ENCODE measurements around the gene PWWP2B. TPM values are rescaled to one million over a fixed set of nuclear protein-coding genes. Genes with fewer than 3 reads are reported as not detected.
A peak's percentile ranks its signal among the peaks of the same experiment; 100 is the strongest.

Gene PWWP2B
- total RNA-seq, 1 donor from 2014 or later, result 12.0 TPM

DNA sequence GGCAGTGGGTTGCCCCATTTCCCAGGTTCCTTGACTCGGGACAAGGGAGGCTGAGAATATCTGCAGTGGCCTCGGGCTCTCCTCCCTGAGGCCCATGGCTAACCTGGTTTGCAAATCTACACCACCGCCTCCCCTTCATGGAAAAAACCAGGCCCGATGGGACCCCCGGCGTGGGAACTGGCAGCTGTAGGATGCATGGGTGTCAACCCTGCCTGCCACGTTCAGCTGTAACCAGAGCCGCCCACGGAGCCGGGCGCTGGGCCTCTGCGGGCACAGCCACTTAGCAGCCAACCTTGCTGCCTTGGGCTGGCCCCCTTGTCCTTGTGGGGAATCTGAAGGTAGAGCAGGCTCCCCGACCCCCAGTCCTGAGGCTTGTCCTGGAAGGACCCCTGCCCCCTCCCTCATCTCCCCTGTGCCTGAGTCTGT, 1.6 kb downstream of the PWWP2B start:
- no peaks in the 10 kb centered on the region for H3K9me3 Mint-ChIP-seq (ENCODE audit: unreplicated experiment)
- Histone ChIP-seq H3K27ac (ENCODE audit: low read depth, low read length) (no peak overlapping the region), H3K9me3 (ENCODE audit: insufficient read depth, low read depth, low read length) (no peaks in the 10 kb centered on the region), H3K4me3 (ENCODE audit: insufficient read depth, low read depth, low read length) (no peak overlapping the region), H3K36me3 (ENCODE audit: insufficient read depth, low read length) (no peaks in the 10 kb centered on the region), H3K27me3 (ENCODE audit: insufficient read depth, low read length) (no peaks in the 10 kb centered on the region), H4K20me1 (ENCODE audit: insufficient read depth, low read length) (peaks cover 49% of the 10 kb centered on the region), H3K4me1 (ENCODE audit: insufficient read depth, low read length) (peaks cover 18% of the 10 kb centered on the region), H2AFZ (ENCODE audit: low read depth, low read length) (no peak overlapping the region), H3K4me2 (ENCODE audit: low read length) (peak overlapping the region; percentile 96), H3K79me2 (ENCODE audit: insufficient read depth, low read length) (peaks cover 11% of the 10 kb centered on the region), H3K9ac (ENCODE audit: low read length) (no peak overlapping the region)
- H3K36me3 Mint-ChIP-seq (ENCODE audit: low read depth, unreplicated experiment), result no peaks in the 10 kb centered on the region
- FAIRE-seq, result no peak
- H3K27me3 Mint-ChIP-seq (ENCODE audit: low read depth, unreplicated experiment), result peaks cover under 1% of the 10 kb centered on the region
- H3K4me3 Mint-ChIP-seq (ENCODE audit: unreplicated experiment), result no peak overlapping the region
- no peak for DNase-seq (ENCODE audit: low read depth)
- H3K4me1 Mint-ChIP-seq (ENCODE audit: low read depth, unreplicated experiment), result peaks cover under 1% of the 10 kb centered on the region
- no peak for TF ChIP-seq CTCF (IDR thresholded peaks at IDR 0.05; ENCODE audit: insufficient read depth, low read depth, low read length)
- no peak for TF ChIP-seq EZH2 (IDR thresholded peaks at IDR 0.05; ENCODE audit: insufficient read depth, low read length)
- no peak overlapping the region for H3K27ac Mint-ChIP-seq (ENCODE audit: unreplicated experiment)

GRCh38 chr10:132399117-132400035, 2.4 kb downstream of the PWWP2B start:
- no peak for DNase-seq (ENCODE audit: low read depth)
- Histone ChIP-seq H4K20me1 (ENCODE audit: insufficient read depth, low read length) (peaks cover 49% of the 10 kb centered on the region), H3K4me1 (ENCODE audit: insufficient read depth, low read length) (peaks cover 18% of the 10 kb centered on the region), H3K79me2 (ENCODE audit: insufficient read depth, low read length) (peaks cover 11% of the 10 kb centered on the region), H2AFZ (ENCODE audit: low read depth, low read length) (no peak overlapping the region), H3K27ac (ENCODE audit: low read depth, low read length) (no peak overlapping the region), H3K36me3 (ENCODE audit: insufficient read depth, low read length) (no peaks in the 10 kb centered on the region), H3K4me3 (ENCODE audit: insufficient read depth, low read depth, low read length) (no peak overlapping the region), H3K27me3 (ENCODE audit: insufficient read depth, low read length) (no peaks in the 10 kb centered on the region), H3K9me3 (ENCODE audit: insufficient read depth, low read depth, low read length) (no peaks in the 10 kb centered on the region), H3K9ac (ENCODE audit: low read length) (no peak overlapping the region), H3K4me2 (ENCODE audit: low read length) (no peak overlapping the region)
- no peaks in the 10 kb centered on the region for H3K27me3 Mint-ChIP-seq (ENCODE audit: low read depth, unreplicated experiment)
- no peaks in the 10 kb centered on the region for H3K4me1 Mint-ChIP-seq (ENCODE audit: low read depth, unreplicated experiment)
- TF ChIP-seq CTCF (IDR thresholded peaks at IDR 0.05; ENCODE audit: insufficient read depth, low read depth, low read length) (no peak), EZH2 (IDR thresholded peaks at IDR 0.05; ENCODE audit: insufficient read depth, low read length) (no peak)
- no peaks in the 10 kb centered on the region for H3K9me3 Mint-ChIP-seq (ENCODE audit: unreplicated experiment)
- H3K27ac Mint-ChIP-seq (ENCODE audit: unreplicated experiment), result no peak overlapping the region
- FAIRE-seq, result no peak
- no peak overlapping the region for H3K4me3 Mint-ChIP-seq (ENCODE audit: unreplicated experiment)
- H3K36me3 Mint-ChIP-seq (ENCODE audit: low read depth, unreplicated experiment), result no peaks in the 10 kb centered on the region

DNA sequence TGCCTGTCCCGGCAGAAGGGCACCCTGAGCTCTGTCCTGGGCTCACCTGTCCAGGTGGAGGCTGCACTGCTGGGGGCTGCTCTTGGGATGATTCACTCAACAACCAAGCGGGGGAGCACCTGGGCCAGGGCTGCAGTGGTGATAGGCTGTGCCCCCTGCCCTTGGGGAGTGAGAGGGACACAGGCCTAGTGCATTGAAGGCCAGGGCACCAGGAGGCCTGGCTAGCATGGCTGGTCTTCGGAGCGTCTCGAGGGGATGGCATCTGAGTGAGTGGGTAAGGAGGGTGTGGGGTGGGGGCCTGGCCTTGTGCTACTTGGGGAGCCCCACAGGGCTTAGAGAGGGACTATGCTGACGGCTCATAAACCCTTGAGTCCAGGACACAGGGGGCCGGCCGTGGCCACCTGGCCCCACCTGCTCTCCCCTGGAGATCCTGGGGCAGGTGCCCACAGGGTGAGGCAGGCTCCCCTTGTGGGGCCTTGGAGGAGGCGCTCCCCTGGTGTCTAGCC, 3.1 kb downstream of the PWWP2B start:
- H3K36me3 ChIP-seq (ENCODE audit: insufficient read depth, low read length), result no peaks in the 10 kb centered on the region
- FAIRE-seq, result no peak
- H3K9me3 ChIP-seq (ENCODE audit: insufficient read depth, low read depth, low read length), result no peaks in the 10 kb centered on the region
- TF ChIP-seq CTCF (IDR thresholded peaks at IDR 0.05; ENCODE audit: insufficient read depth, low read depth, low read length) (no peak), EZH2 (IDR thresholded peaks at IDR 0.05; ENCODE audit: insufficient read depth, low read length) (no peak)
- no peak overlapping the region for H2AFZ ChIP-seq (ENCODE audit: low read depth, low read length)
- no peaks in the 10 kb centered on the region for H3K27me3 Mint-ChIP-seq (ENCODE audit: low read depth, unreplicated experiment)
- H3K9ac ChIP-seq (ENCODE audit: low read length), result no peak overlapping the region
- no peak overlapping the region for H3K4me3 ChIP-seq (ENCODE audit: insufficient read depth, low read depth, low read length)
- H3K36me3 Mint-ChIP-seq (ENCODE audit: low read depth, unreplicated experiment), result no peaks in the 10 kb centered on the region
- no peak overlapping the region for H3K4me3 Mint-ChIP-seq (ENCODE audit: unreplicated experiment)
- H4K20me1 ChIP-seq (ENCODE audit: insufficient read depth, low read length), result peaks cover 49% of the 10 kb centered on the region
- H3K4me1 ChIP-seq (ENCODE audit: insufficient read depth, low read length), result peaks cover 18% of the 10 kb centered on the region
- no peak overlapping the region for H3K27ac ChIP-seq (ENCODE audit: low read depth, low read length)
- H3K27me3 ChIP-seq (ENCODE audit: insufficient read depth, low read length), result no peaks in the 10 kb centered on the region
- H3K27ac Mint-ChIP-seq (ENCODE audit: unreplicated experiment), result no peak overlapping the region
- peaks cover 11% of the 10 kb centered on the region for H3K79me2 ChIP-seq (ENCODE audit: insufficient read depth, low read length)
- H3K9me3 Mint-ChIP-seq (ENCODE audit: unreplicated experiment), result no peaks in the 10 kb centered on the region
- H3K4me2 ChIP-seq (ENCODE audit: low read length), result no peak overlapping the region
- DNase-seq (ENCODE audit: low read depth), result no peak
- H3K4me1 Mint-ChIP-seq (ENCODE audit: low read depth, unreplicated experiment), result no peaks in the 10 kb centered on the region
